Measurements from ENCODE around the gene INSM1.
"Not testable (repeated sequence)": the region's sequence is repeated elsewhere in the genome, so short reads cannot be mapped to it uniquely, and the experiment has no call there.

INSM1 gene

GRCh38 chr20:20367575-20368417, at the start of gene INSM1:
TSS of gene INSM1 (plus strand) at chr20:20368104. CDS start at chr20:20368268, 164 bp downstream.
- peak; percentile 100 for DNase-seq

- no peak for DNase-seq
Observed at GRCh38 chr20:20318365-20319161, 49.3 kb upstream of the INSM1 start.

GRCh38 chr20:20321134-20321533, 46.8 kb upstream of the INSM1 start:
- no peak for DNase-seq

- no peak for DNase-seq
Observed at GRCh38 chr20:20321917-20322316, 46.0 kb upstream of the INSM1 start.

GRCh38 chr20:20322912-20323311, 45.0 kb upstream of the INSM1 start:
- no peak for DNase-seq

GRCh38 chr20:20327746-20328145, 40.2 kb upstream of the INSM1 start:
- DNase-seq, result no peak

- DNase-seq, result no peak
Observed at GRCh38 chr20:20329564-20329963, 38.3 kb upstream of the INSM1 start.

GRCh38 chr20:20331156-20331555, 36.7 kb upstream of the INSM1 start:
- DNase-seq, result no peak

- peak; percentile 42 for DNase-seq
Observed at GRCh38 chr20:20331817-20332216, 36.1 kb upstream of the INSM1 start.

GRCh38 chr20:20333866-20334265, 34.0 kb upstream of the INSM1 start:
- no peak for DNase-seq

- DNase-seq, result no peak
Observed at GRCh38 chr20:20334489-20334888, 33.4 kb upstream of the INSM1 start.

GRCh38 chr20:20338133-20338730, 29.7 kb upstream of the INSM1 start:
- no peak for DNase-seq

- DNase-seq, result no peak
Observed at GRCh38 chr20:20340443-20340842, 27.5 kb upstream of the INSM1 start.

GRCh38 chr20:20341371-20341770, 26.5 kb upstream of the INSM1 start:
- DNase-seq, result peak; percentile 49

- no peak for DNase-seq
Observed at GRCh38 chr20:20342066-20342465, 25.8 kb upstream of the INSM1 start.

GRCh38 chr20:20343932-20344331, 24.0 kb upstream of the INSM1 start:
- no peak for DNase-seq

GRCh38 chr20:20344476-20344875, 23.4 kb upstream of the INSM1 start:
- no peak for DNase-seq

GRCh38 chr20:20353576-20353975, 14.3 kb upstream of the INSM1 start:
- DNase-seq, result no peak

- not testable (repeated sequence) for DNase-seq
Observed at GRCh38 chr20:20355503-20355902, 12.4 kb upstream of the INSM1 start.

GRCh38 chr20:20358801-20359200, 9.1 kb upstream of the INSM1 start:
- DNase-seq, result peak; percentile 95

GRCh38 chr20:20359628-20360027, 8.3 kb upstream of the INSM1 start:
- DNase-seq, result no peak

GRCh38 chr20:20360464-20360863, 7.4 kb upstream of the INSM1 start:
- DNase-seq, result peak; percentile 87

GRCh38 chr20:20362774-20363433, 5.0 kb upstream of the INSM1 start:
- DNase-seq, result peak; percentile 100

Measured in NCI-H1105 treated with DMSO at 0.1 percent for 48 hours (cell line).